GM23338 (cell line): ENCODE measurements around the gene RPTOR. TPM values are rescaled to one million over a fixed set of nuclear protein-coding genes. Genes with fewer than 3 reads are reported as not detected.

Experiments
- CREB1 ChIP-seq: fragments of 250-450 bp; sonication (Bioruptor Pico); IDR thresholded peaks from 2 replicates; pipeline ENCODE4 v1.5.0; 2020; ENCODE audit warnings: low read depth, mild to moderate bottlenecking, moderate library complexity
- ETS1 ChIP-seq: IDR thresholded peaks from 2 replicates; pipeline ENCODE4 v1.6.1; 2016; ENCODE audit warnings: antibody characterized with exemption
- POLR2AphosphoS5 ChIP-seq: IDR thresholded peaks from 2 replicates; pipeline ENCODE4 v1.6.1; 2016; ENCODE audit warnings: antibody characterized with exemption, low read depth
- REST ChIP-seq: IDR thresholded peaks from one replicate; pipeline ENCODE4 v1.6.1; 2018; ENCODE audit warnings: antibody characterized with exemption; ENCODE audit not compliant: unreplicated experiment
- STAT1 ChIP-seq: IDR thresholded peaks from one replicate; pipeline ENCODE4 v1.6.1; 2016; ENCODE audit warnings: antibody characterized with exemption; ENCODE audit not compliant: unreplicated experiment
- ZNF114 ChIP-seq: fragments of 250-450 bp; sonication (Bioruptor Pico); IDR thresholded peaks from 2 replicates; pipeline ENCODE4 v1.5.0; 2020; ENCODE audit warnings: mild to moderate bottlenecking, moderate library complexity
- ZNF331 ChIP-seq: fragments of 250-450 bp; sonication (Bioruptor Pico); IDR thresholded peaks from 2 replicates; pipeline ENCODE4 v1.5.0; 2020; ENCODE audit warnings: low read depth, mild to moderate bottlenecking, moderate library complexity
- ZNF462 ChIP-seq: fragments of 250-450 bp; sonication (Bioruptor Pico); IDR thresholded peaks from 2 replicates; pipeline ENCODE4 v1.5.0; 2020; ENCODE audit warnings: mild to moderate bottlenecking, moderate library complexity
- polyA plus RNA-seq: library from polyadenylated mRNA; unstranded; fragments of >200 nt; fragmentation: Nextera tagmentation; extraction: Ambion mirVana; gene quantifications from 2 replicates; pipeline ENCODE4 v1.2.1, GENCODE V29; 2016
- total RNA-seq: library from RNA; depleted of rRNA; stranded (reverse); fragments of >200 nt; shearing (Covaris generic); gene quantifications from 2 replicates; pipeline ENCODE4 v1.2.3, GENCODE V29; 2014

Gene RPTOR
- total and polyA plus RNA-seq, 2 experiments from 2014 or later: 9.5 to 38.0 TPM

GRCh38 chr17:80702315-80703141 lies 157.9 kb downstream of the RPTOR start (continued):
- TF ChIP-seq ZNF462 (CRISPR knock-in tag) (no peak), ZNF114 (CRISPR knock-in tag) (no peak), ZNF331 (CRISPR knock-in tag) (no peak), CREB1 (CRISPR knock-in tag) (no peak), STAT1 (no peak), POLR2AphosphoS5 (no peak), REST (no peak), ETS1 (no peak)
